ENCODE measurements around the gene CCDC197.

CCDC197 gene

DNA sequence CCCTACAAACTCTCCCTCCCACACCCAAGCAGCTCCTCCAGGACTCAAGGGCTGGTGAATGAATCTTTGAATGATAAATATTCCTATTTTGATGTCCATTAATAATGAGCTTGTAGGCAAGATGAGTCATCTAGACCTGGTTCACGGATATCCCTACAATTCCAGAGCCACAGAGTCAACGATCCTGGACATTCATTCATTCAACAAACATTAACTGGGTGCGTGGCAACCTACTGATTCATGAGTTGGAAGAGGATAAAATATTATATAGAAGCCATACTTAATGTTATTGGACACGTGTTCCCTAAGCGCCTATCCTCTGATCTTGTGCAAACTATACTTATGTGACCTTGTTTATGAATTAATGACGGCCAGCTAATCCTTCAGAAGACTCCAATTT is 28.6 kb downstream of the CCDC197 start:
- DNase-seq (ENCODE audit: low read depth in 2 of 2), result no peak

DNA sequence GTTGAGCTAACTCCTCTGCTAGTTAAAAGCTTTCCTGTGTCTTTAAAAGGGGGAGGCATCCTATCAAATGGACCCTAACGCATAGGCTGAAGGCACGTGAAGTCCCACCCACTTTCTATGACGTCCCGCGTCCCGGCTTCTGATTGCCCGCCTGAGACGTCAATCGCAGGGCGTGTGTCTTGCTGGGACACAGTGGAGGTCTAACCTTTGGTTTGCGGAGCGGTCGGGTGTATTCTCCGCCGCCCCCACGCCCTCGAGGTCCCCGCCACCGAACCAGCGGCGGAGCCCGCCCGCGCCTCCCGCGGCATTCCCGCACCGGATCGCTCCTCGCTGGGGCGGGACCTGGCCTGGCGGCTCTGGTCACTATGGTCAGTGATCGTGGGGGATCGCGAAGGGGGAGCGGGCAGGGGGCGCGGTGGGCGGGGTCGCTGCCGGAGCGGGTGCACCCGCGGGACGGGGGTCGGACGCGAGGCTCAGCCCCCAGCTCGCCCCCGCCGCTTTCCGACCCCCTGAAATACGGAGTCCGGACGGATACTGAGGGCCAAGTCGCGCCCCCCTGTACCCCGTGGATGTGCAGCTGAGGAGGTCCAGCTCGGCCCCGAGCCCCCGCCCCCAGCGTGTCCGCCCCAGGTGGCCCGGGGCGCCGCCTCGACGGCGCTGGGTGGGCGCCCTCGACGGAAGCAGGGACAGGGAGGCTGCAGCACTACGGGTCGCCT is 29.2 kb downstream of the CCDC197 start, which contains the start of gene OTUB2:
OTUB2 (plus strand) TSS at position 168 of the 716 bp plus-strand sequence; CDS start at position 366, 198 bp downstream.
- DNase-seq (ENCODE audit: low read depth in 2 of 2), result peak; percentile 89 to 93

DNA sequence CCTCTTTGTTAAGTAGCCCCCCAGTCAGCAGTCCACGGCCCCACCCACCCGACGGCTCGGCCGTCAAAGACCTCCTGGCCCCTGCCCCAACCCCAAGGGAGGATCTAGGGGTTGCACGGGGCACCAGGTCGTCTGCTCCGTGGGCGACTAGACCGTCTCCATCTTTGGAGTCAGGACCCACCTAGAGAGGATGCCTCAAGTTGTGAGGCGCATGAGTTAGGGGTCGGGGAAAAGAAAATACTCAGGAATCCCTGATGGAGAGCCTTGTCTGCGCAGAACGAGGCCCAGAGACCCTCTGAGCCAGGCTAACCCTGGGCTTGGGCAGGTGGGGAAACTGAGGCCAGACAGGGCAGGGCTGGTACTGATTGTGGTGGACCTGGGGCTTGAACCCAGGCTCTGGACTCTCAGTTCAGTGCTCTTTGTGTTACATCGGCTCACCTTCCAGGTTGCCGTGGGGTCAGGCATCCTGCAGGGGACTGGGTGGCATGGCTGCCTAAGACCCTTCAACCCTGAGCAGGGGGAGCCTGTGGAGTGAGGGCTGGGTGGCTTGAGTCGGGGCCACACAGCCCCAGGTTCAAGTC is 29.9 kb downstream of the CCDC197 start:
- DNase-seq (ENCODE audit: low read depth in 2 of 2), result no peak

DNA sequence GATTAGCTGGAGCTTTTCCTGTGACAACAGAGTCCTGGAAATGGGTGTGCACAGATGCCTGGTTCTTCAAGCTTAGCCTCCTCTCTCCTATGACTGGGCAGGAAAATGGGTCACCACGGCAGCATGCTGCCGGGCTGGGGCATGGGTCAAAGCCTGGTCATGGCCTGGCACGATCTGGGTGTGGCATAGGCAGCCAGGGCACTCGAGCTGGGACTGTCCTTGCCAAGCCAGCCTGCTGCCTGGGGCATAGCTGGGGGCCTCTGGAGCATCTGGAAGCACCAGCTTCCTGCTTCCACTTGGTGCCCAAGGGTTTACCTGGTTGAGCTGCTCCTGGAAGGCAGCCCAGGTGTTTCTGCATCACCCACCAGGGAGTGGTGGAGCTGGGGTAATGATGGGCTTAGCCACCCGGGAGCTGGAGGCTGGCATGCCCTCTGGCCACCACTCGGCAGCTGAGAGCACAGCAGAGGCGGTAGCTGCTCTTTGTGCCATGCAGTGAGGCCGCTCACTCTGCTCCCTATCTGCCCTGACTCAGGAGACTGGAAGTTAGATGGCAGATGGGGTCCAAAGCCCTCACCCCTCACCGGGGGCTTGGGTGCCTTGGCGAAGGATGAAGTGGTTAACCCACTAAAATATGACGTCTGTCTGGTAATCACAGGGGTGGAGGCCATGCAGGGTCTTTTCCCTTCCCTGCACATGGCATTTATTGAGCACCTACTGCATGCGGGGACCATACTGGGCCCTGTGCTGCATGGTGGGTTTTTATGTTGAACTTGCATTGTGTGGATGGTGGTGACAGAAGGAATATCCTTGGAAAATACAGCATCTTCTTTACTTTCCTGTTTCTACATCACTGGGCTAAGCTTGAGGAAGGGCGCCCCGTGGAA is 30.7 kb downstream of the CCDC197 start:
- no peak for DNase-seq (ENCODE audit: low read depth in 2 of 2)

DNA sequence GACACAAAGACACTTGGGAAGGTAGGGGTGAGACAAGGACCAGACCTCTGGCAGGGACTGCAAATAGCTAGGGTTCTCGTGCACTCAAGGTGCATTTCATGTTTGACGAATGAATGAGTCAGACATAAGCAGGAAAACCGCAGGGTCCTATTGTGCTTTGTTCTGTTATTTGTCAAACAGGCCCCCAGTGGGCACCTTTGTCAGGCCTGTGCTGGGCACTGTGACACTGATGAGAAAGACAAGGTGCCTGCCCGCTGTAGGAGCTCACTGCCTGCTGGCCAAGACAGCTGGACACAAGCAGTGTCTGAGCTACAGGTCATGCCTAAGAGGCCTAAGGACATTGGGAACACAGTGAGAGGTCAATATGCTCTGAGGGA is 31.3 kb downstream of the CCDC197 start:
- DNase-seq (ENCODE audit: low read depth in 2 of 2), result peak in 1 of 2 donors; percentile 12

DNA sequence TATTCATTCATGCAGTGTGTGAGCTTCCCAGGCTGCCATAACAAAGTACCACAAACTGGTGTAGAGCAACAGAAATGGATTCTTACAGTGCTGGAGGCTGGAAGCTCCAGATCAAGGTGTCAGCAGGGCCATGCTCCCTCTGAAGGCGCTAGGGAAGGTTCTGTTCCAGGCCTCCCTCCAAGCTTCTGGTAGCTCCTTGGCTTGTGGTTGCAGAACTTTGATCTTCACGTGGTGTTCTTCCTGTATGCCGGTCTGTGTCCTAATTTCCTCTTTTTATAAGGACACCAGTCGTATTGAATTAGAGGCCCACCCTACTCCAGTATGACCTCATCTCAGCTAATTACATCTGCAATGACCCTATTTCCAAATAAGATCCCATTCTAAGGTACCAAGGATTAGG is 32.2 kb downstream of the CCDC197 start:
- DNase-seq (ENCODE audit: low read depth in 2 of 2), result no peak

DNA sequence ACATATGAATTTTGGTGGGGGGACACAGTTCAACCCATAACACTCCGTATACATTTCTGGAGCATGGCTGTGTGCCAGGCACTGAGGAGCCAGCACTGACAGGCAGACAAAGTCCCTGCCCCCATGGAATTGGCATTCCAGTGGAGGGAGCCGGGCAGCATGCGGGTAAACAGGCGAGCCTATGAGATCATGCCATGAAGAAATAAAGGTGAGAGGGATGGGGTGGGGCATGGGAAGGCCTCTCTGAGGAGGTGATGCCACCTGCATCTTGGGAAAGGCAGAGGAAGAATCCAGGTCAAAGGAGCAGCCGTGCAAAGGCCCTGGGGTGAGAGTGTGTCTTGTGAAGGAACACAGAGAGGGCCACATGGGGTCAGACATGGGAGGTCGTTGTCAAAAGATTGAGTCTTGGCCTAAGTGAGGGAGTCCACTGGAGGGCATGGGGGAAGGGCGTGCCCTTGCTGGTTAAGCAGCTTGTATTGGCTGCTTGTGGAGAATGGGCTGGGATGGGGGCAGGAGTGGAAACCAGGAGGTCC is 32.6 kb downstream of the CCDC197 start:
- no peak for DNase-seq (ENCODE audit: low read depth in 2 of 2)

DNA sequence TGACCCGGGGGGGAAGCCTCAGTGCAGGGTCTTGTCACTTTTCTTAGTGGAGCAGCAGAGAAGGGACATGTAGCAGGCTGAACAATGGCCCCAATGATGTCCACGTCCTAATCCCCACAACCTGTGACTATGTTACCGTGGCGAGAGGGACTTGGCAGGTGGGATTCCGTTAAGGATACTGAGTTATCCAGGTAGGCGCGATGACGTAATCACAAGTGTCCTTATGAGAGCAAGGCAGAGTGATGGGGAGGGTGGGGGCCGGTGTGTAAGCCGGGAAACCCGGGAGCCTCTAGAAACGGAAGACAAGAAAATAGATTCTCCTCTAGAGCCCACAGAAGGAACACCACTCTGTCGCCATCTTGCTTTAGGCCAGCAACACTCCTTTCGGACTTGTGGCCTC is 33.5 kb downstream of the CCDC197 start:
- no peak for DNase-seq (ENCODE audit: low read depth in 2 of 2)

DNA sequence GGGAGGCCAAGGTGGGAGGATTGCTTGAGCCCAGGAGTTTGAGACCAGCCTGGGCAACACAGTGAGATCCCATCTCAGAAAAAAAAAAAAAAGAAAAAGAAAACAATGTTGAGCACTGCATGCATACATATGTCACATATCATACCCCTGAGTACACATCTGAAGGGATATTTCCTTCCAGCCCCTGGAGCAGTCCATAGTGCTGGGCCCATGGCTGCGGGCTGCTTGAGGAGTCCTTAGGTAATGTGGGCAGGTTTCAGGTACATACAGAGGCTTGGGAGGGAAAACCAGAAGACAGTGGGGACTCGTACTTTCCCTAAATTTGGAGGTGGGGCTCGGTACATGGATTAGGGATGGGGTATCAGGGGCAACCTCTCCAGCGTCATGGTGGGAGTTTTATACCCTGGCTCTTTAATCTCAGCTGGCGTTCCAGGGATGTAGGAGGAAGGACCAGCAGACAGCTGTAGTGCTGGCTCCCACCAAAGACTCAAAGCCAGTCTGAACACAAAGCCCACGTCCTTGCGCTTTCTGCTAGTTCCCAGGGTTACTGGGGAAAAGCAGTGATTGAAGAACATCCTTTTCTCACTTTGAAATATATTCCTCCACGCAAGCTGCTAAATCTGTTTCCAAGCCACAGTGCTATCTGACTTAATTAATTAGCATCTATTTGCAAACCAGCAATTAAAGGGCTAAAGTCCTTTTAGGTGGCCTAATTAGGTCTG is 34.2 kb downstream of the CCDC197 start:
- no peak for DNase-seq (ENCODE audit: low read depth in 2 of 2)

DNA sequence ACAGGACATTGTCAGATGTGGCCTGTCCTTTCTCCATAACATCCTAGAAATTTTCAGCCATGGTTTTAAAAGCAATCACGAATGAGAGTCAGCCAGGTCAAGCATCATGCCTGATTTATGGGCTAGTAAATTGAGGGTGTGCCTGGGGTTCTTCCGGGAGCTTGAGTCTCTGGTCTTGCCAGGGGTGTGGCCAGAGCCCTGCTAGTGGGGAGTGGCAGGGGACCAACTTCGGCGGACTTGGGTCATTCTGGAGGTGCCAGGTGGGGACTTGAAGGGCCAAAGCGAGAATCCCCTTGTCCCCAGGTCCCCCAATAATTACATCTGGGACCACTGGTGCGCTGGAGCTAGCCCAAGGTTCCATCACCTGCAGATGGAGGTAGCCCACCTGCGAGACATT is 34.8 kb downstream of the CCDC197 start:
- DNase-seq (ENCODE audit: low read depth in 2 of 2), result no peak

DNA sequence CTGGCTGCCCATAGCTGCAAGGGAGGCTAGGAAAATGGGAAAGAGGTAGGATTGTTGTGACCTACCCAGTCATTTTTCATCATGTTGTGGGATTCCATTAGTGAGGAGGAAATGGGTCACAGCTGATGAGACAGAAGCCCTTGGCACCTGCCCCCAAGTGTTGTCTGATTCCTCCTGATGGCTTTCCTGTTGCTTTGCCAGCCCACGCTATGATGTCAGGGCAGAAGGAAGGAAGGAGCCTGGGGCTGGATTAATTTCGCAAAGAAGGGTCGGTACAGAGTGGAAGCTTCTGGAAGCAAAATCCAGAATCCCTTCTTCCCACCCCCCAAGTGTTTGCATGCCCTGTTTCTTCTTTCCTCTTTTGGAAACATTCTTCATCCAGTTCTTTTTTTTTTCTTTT is 37.8 kb downstream of the CCDC197 start:
- no peak for DNase-seq (ENCODE audit: low read depth in 2 of 2)

DNA sequence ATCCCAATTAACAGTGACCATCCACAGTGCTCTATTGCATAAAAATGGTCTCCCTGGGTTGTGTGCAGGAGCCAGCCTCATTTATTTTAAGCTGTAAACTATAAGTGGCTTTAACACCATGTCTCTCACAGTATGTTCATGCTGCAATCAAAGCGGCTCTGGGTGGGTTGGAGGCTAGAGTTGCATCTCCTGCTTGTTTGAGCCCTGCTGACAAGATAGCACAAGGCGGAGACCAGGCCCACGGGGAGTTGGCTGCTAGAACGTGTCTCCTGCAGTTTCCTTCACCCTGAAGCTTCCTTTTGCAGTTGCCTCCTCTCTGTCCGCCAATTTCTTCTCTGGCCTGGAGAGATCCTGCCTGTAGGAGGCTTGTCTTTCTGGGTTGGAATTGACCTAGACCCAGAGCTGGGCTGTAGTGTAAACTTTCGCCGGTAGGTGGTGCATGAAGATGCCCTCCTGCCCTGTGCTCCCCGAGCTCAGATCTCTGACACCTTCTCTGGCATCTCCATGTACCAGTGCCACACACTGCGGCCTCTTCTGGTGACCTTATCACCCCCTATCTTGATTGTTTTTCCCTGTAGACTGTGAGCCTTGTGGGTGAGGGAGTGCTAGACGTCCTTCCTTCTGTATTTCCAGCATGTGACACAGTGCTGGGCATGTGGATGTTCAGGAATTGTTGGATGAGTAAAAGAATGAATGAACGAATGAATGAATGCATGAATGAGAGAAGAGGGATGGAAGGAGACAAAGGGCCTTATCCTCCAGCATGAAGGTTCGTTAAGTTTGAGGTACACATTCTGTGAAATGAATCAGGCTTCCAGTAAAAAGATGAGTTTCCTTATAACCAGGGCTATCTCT is 39.4 kb downstream of the CCDC197 start:
- peak; percentile 47 to 60 for DNase-seq (ENCODE audit: low read depth in 2 of 2)

DNA sequence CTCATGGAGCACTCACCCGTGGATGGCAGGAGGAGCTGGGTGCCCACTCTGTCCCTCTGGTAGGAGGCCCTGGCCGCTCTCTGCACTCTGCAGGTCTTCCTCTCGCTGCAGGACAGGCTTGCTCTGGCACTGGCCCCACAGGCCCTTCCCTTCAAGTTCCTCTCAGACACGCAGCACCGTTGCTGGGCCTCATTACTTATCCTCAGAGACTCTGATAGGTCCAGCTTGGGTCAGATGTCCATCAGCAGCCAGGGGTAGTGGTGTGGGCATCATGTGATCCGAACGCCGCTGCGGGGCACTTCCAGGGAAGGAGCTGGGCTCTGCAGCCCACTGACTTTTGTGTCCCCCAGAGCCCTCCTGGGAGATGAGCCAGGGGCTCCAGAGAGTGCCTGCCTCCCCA is 40.9 kb downstream of the CCDC197 start:
- DNase-seq (ENCODE audit: low read depth in 2 of 2), result no peak

DNA sequence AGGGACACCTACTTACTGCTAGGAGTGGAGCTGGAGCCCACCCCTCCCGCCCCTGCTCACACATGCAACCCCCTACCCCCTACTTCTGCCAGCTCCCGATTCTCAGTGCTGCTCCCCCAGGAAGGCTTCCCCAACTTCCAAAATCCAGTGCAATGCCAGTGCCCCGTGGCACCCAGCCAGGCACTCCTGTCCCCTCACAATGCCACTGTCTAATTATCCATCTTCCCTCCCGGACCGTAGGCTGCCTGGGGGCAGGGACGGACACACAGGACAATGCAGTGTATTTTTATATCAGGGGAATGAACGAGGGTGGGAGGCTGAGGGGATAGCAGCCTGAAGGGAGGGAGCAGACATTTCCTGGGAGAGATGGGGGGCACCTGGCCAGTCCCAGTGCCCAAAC is 41.4 kb downstream of the CCDC197 start:
- no peak for DNase-seq (ENCODE audit: low read depth in 2 of 2)

DNA sequence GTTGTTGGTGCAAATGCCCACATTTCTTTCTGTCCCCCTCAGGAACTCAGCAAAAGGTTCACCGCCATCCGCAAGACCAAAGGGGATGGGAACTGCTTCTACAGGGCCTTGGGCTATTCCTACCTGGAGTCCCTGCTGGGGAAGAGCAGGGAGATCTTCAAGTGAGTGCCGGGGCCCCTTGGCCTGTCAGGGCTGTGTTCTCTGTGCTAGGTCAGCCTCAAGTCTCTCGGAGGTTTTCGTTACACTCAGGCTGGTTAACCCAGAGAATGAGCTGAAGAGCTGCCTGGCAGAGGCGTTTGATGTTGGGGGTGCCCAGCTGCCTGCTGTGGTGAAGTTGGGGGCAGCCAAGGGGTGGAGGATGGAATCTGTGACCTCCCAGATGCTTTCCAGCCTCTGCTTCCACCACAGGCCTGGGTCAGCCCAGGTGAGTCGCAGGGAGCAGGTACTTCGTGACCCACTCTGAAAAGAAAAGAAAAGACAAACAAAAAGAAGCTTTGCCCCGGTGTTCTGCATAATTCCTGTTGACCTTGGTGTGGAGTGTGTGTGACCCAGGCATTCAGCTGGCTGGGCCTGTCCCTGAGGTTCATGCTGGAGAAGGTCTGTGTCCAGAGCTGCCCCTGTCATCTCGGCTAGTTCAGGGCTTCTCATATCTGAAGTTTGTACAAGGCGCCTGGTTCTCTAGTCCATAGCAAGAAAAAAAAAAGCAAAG is 42.0 kb downstream of the CCDC197 start:
- DNase-seq (ENCODE audit: low read depth in 2 of 2), result no peak

DNA sequence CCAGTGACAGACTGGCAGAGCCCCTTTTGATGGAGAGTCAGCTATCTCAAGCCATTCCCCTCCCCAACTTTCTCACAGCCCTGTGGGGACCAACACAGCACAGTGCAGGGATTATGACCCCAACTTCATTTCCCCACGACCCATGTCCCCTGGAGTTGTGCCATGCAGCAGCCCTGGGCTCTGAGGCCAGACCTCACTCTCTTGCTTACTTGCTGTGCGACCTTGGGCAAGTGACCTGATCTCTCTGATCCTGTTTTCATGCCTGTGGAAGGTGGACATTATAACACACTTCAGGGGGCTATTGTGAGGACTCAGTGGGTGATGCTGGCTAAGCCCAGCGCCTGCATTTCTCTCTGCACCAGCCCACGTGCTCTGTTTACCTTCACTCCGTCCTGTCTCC is 43.1 kb downstream of the CCDC197 start:
- no peak for DNase-seq (ENCODE audit: low read depth in 2 of 2)

DNA sequence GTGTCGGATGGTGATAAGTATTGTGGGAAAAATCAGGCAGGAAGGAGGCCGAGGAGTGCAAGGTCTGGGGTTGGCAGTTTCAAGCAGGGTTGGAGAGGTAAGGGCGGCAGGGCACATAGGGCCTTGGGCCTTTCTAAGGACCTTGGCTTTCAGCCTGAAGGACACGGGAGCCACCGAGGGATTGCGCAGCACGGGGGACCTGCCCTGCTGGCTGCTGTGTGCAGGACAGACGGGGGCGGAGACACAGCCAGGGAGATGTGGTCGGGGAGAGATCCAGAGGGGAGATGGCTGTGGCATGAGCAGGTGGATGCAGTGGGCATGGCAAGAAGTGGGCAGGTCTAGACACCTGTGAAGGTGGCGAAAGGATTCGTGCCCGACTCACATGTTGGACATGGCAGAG is 43.7 kb downstream of the CCDC197 start:
- DNase-seq (ENCODE audit: low read depth in 2 of 2), result no peak

DNA sequence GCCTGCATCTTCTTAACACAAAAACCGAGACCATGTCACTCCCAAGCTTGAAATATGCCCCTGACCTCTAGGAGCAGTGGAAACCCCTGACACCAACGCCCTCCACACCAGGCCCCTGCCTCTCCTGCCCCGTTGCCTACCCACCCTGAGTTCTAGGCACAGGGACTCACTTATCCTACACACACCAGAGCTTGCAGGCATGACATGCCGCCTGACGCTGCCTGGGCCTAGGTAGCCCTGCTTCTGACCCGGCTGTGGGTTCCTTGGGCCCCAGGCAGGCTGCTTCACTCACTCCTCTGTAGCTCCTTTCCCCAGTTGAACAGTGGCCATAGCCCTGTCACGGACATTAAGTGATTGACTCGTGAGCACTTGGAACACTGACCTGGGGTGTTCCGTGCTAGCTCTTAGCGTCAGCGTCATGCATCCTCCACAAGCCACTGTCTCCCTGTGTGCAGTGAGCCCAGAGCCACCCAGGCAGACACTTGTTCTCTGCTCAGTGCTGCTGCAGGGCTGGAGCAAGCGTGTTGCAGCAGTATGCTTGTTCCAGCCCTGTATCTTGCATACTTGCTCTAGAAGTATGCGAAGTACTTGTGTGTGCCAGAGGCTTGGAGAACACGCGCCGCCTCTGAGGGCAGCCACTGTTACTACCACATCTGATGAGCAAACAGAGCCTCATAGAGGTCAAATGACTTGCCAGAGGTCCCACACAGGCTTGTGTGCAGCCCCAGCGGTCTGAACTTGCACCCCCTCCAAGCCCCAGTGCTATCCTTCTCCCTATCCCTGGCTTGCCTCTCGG is 44.6 kb downstream of the CCDC197 start:
- DNase-seq (ENCODE audit: low read depth in 2 of 2), result no peak

DNA sequence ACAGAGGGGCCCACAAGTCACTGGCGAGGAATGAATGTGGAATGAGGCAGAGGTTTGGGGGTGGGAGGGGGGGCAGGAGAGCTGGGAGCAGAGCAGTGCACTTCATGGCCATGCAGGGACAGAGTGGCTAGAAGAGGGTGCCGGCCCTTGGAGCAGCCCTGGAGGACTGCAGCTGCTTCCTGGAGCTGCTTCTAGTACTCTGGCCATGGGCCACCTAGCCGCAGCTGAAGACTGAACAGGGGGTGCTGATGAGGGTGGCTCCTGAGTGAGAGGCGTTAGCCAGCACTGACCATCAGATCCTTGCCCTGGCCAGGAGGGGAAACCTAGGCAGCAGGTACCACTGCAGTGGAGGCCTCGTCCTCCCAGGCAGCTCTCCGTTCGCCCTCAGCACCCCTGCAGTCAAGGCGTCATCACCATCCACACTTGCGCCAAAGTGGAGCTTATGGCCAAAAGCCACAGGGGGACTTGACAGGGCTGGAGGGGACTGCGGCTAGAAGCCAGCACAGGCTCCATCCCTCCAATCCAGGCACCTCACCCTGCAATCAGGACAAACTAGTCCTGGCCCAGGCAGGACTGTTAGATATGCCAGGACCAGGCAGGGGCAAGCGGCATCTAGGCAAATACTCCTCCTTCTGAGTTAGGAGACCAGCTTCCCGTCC is 45.5 kb downstream of the CCDC197 start:
- no peak for DNase-seq (ENCODE audit: low read depth in 2 of 2)
